ENCODE measurements around the gene FOXF2.

The FOXF2 gene

GRCh38 chr6:1415416-1416063, 26.2 kb downstream of the FOXF2 start:
- no peak for DNase-seq

GRCh38 chr6:1416191-1416760, 26.9 kb downstream of the FOXF2 start:
- DNase-seq = no peak

GRCh38 chr6:1416820-1417219, 27.4 kb downstream of the FOXF2 start:
- DNase-seq = no peak

GRCh38 chr6:1417718-1418117, 28.3 kb downstream of the FOXF2 start:
- DNase-seq = no peak

- no peak for DNase-seq
Measured at GRCh38 chr6:1418471-1419191, 29.3 kb downstream of the FOXF2 start.

GRCh38 chr6:1420382-1420781, 31.0 kb downstream of the FOXF2 start:
- no peak for DNase-seq

- DNase-seq = no peak
Measured at GRCh38 chr6:1422290-1422689, 32.9 kb downstream of the FOXF2 start.

GRCh38 chr6:1423578-1423977, 34.2 kb downstream of the FOXF2 start:
- DNase-seq = no peak

- DNase-seq = no peak
Measured at GRCh38 chr6:1424306-1424927, 35.0 kb downstream of the FOXF2 start.

GRCh38 chr6:1426416-1426815, 37.0 kb downstream of the FOXF2 start:
- DNase-seq = no peak

GRCh38 chr6:1435806-1436205, 46.4 kb downstream of the FOXF2 start:
- DNase-seq = no peak

GRCh38 chr6:1436334-1437306, 47.2 kb downstream of the FOXF2 start:
- peak; percentile 10 to 14 for DNase-seq

- no peak for DNase-seq
Measured at GRCh38 chr6:1437553-1438406, 48.4 kb downstream of the FOXF2 start.

GRCh38 chr6:1438471-1438881, 49.1 kb downstream of the FOXF2 start:
- DNase-seq = no peak

- DNase-seq = no peak
Measured at GRCh38 chr6:1439349-1439748, 50.0 kb downstream of the FOXF2 start.

- no peak for DNase-seq
Measured at GRCh38 chr6:1442929-1443328, 53.6 kb downstream of the FOXF2 start.

All from activated CD4-positive, alpha-beta T cell treated with anti-CD3 and anti-CD28 coated beads, Interleukin-2, amount 50 U/mL, for 4 hours (primary cell).